Chondrocyte (in vitro differentiated cells): Measurements from ENCODE around the gene MRAP2. TPM values are rescaled to one million over a fixed set of nuclear protein-coding genes. Genes with fewer than 3 reads are reported as not detected.
"Not testable (repeated sequence)": the region's sequence is repeated elsewhere in the genome, so short reads cannot be mapped to it uniquely, and the experiment has no call there.

Experiments
- DNase-seq: peaks from one replicate; pipeline ENCODE4 v3.0.0; 2021; ENCODE audit warnings: mixed read lengths, low spot score
- H3K27ac Mint-ChIP-seq: one replicate; pipeline ENCODE4 v1.8.0; 2021; ENCODE audit warnings: mild to moderate bottlenecking, moderate library complexity, mixed read lengths; ENCODE audit not compliant: unreplicated experiment
- H3K27me3 Mint-ChIP-seq: 2 replicates; pipeline ENCODE4 v1.8.0; 2021; ENCODE audit warnings: low read depth, mixed read lengths
- H3K36me3 Mint-ChIP-seq: 2 replicates; pipeline ENCODE4 v1.8.0; 2021; ENCODE audit warnings: low read depth, mixed read lengths
- H3K4me1 Mint-ChIP-seq: 2 replicates; pipeline ENCODE4 v1.8.0; 2021; ENCODE audit warnings: low read depth, mild to moderate bottlenecking, mixed read lengths
- H3K4me3 Mint-ChIP-seq: one replicate; pipeline ENCODE4 v1.8.0; 2021; ENCODE audit warnings: mild to moderate bottlenecking, moderate library complexity, mixed read lengths; ENCODE audit not compliant: unreplicated experiment
- H3K9me3 Mint-ChIP-seq: 2 replicates; pipeline ENCODE4 v1.8.0; 2021; ENCODE audit warnings: low read depth, mixed read lengths
- CTCF ChIP-seq: fragments of 200-600 bp; sonication (generic); IDR thresholded peaks from 2 replicates; pipeline ENCODE4 v1.5.0; 2021; ENCODE audit warnings: antibody characterized with exemption, mild to moderate bottlenecking, moderate library complexity
- total RNA-seq: library from RNA; stranded (reverse); gene quantifications from 3 replicates; pipeline ENCODE4 v1.2.1, GENCODE V29; 2021

MRAP2 gene
- total RNA-seq, 1 donor from 2014 or later = 19.5 TPM

GRCh38 chr6:84074988-84075781 is 41.6 kb downstream of the MRAP2 start:
- no peak overlapping the region for H3K27ac Mint-ChIP-seq
- no peaks in the 10 kb centered on the region for H3K27me3 Mint-ChIP-seq
- H3K4me1 Mint-ChIP-seq = peaks cover 4% of the 10 kb centered on the region
- no peak for TF ChIP-seq CTCF
- H3K36me3 Mint-ChIP-seq = peaks cover 25% of the 10 kb centered on the region
- H3K9me3 Mint-ChIP-seq = peaks cover 8% of the 10 kb centered on the region
- no peak for DNase-seq
- H3K4me3 Mint-ChIP-seq = no peak overlapping the region

GRCh38 chr6:84077645-84078044 is 44.1 kb downstream of the MRAP2 start:
- DNase-seq = no peak
- Mint-ChIP-seq H3K36me3 (peaks cover 15% of the 10 kb centered on the region), H3K27ac (no peak overlapping the region), H3K27me3 (peaks cover under 1% of the 10 kb centered on the region), H3K4me1 (peaks cover 4% of the 10 kb centered on the region), H3K4me3 (no peak overlapping the region), H3K9me3 (peaks cover 2% of the 10 kb centered on the region)
- TF ChIP-seq CTCF = no peak

- Mint-ChIP-seq H3K27me3 (peaks cover 3% of the 10 kb centered on the region), H3K36me3 (peaks cover 13% of the 10 kb centered on the region), H3K4me3 (no peak overlapping the region), H3K9me3 (peaks cover 2% of the 10 kb centered on the region), H3K4me1 (peaks cover 4% of the 10 kb centered on the region), H3K27ac (no peak overlapping the region)
- no peak for DNase-seq
- no peak for TF ChIP-seq CTCF
These were observed 44.8 kb downstream of the MRAP2 start for GRCh38 chr6:84078335-84078734.

- no peak for TF ChIP-seq CTCF
- H3K4me3 Mint-ChIP-seq = no peak overlapping the region
- peaks cover 3% of the 10 kb centered on the region for H3K27me3 Mint-ChIP-seq
These were observed 47.6 kb downstream of the MRAP2 start for GRCh38 chr6:84081222-84081621.

GRCh38 chr6:84082689-84083265 is 49.2 kb downstream of the MRAP2 start:
- H3K27me3 Mint-ChIP-seq = peaks cover 5% of the 10 kb centered on the region
- peaks cover 2% of the 10 kb centered on the region for H3K9me3 Mint-ChIP-seq
- no peak for DNase-seq
- peaks cover 18% of the 10 kb centered on the region for H3K36me3 Mint-ChIP-seq
- no peaks in the 10 kb centered on the region for H3K4me1 Mint-ChIP-seq
- TF ChIP-seq CTCF = no peak
- H3K27ac Mint-ChIP-seq = no peak overlapping the region
- H3K4me3 Mint-ChIP-seq = no peak overlapping the region

More at GRCh38 chr6:84081222-84081621, 47.6 kb downstream of the MRAP2 start:
- Mint-ChIP-seq H3K4me1 (no peaks in the 10 kb centered on the region), H3K36me3 (peaks cover 15% of the 10 kb centered on the region), H3K27ac (no peak overlapping the region), H3K9me3 (peaks cover 2% of the 10 kb centered on the region)
- no peak for DNase-seq

GRCh38 chr6:84084705-84085104 is 51.1 kb downstream of the MRAP2 start:
- peaks cover 18% of the 10 kb centered on the region for H3K36me3 Mint-ChIP-seq
- not testable (repeated sequence) for H3K4me3 Mint-ChIP-seq, H3K4me1 Mint-ChIP-seq, H3K9me3 Mint-ChIP-seq, H3K27me3 Mint-ChIP-seq, H3K27ac Mint-ChIP-seq, DNase-seq
